Loucy (cell line): ENCODE results near the gene NUDT4.
A peak's percentile ranks its signal among the peaks of the same experiment; 100 is the strongest.

Source experiments
- H2AFZ ChIP-seq: fragments of 200-600 bp; sonication (generic); 2 replicates; pipeline ENCODE4 v1.6.0; 2016; ENCODE audit warnings: antibody characterized with exemption, mild to moderate bottlenecking, low read length, moderate library complexity
- H3F3A ChIP-seq: fragments of 200-600 bp; 2 replicates; pipeline ENCODE4 v1.6.0; 2016; ENCODE audit warnings: antibody characterized with exemption, low read depth, mild to moderate bottlenecking
- H3K27me3 ChIP-seq: fragments of 200-600 bp; sonication (generic); 2 replicates; pipeline ENCODE4 v1.6.1; 2014; ENCODE audit warnings: low read length, mild to moderate bottlenecking; ENCODE audit not compliant: insufficient read depth, poor library complexity, severe bottlenecking
- H3K36me3 ChIP-seq: fragments of 200-600 bp; sonication (generic); 2 replicates; pipeline ENCODE4 v1.6.1; 2016; ENCODE audit warnings: low read length; ENCODE audit not compliant: insufficient read depth
- H3K4me1 ChIP-seq: fragments of 200-600 bp; sonication (generic); 2 replicates; pipeline ENCODE4 v1.5.1; 2014; ENCODE audit warnings: low read length, mild to moderate bottlenecking; ENCODE audit not compliant: insufficient read depth, poor library complexity, severe bottlenecking
- H3K4me2 ChIP-seq: fragments of 200-600 bp; sonication (generic); 2 replicates; pipeline ENCODE4 v1.6.0; 2014; ENCODE audit warnings: antibody characterized with exemption, low read length, low read depth, mild to moderate bottlenecking; ENCODE audit not compliant: poor library complexity, severe bottlenecking
- H3K4me3 ChIP-seq: fragments of 200-600 bp; sonication (generic); 2 replicates; pipeline ENCODE4 v1.5.1; 2014; ENCODE audit warnings: low read length, mild to moderate bottlenecking, mixed read lengths; ENCODE audit not compliant: poor library complexity, severe bottlenecking
- H3K79me2 ChIP-seq: fragments of 200-600 bp; sonication (generic); 2 replicates; pipeline ENCODE4 v1.6.1; 2014; ENCODE audit warnings: low read length; ENCODE audit not compliant: insufficient read depth
- H3K9ac ChIP-seq: fragments of 200-600 bp; sonication (generic); 2 replicates; pipeline ENCODE4 v1.6.0; 2014; ENCODE audit warnings: mild to moderate bottlenecking, low read depth, low read length, moderate library complexity; ENCODE audit not compliant: poor library complexity, severe bottlenecking
- H3K9me2 ChIP-seq: fragments of 200-600 bp; sonication (generic); replicated peaks from 2 replicates; pipeline ENCODE4 v1.6.1; 2016; ENCODE audit warnings: low read depth, low read length, mixed read lengths
- H3K9me3 ChIP-seq: fragments of 200-600 bp; sonication (generic); 2 replicates; pipeline ENCODE4 v1.6.1; 2014; ENCODE audit warnings: mild to moderate bottlenecking, antibody characterized with exemption, low read length, low read depth; ENCODE audit not compliant: insufficient read depth
- H4K20me1 ChIP-seq: fragments of 200-600 bp; sonication (generic); 2 replicates; pipeline ENCODE4 v1.6.0; 2014; ENCODE audit warnings: antibody characterized with exemption, low read length, mild to moderate bottlenecking; ENCODE audit not compliant: insufficient read depth, poor library complexity, severe bottlenecking
- CTCF ChIP-seq: fragments of 200-600 bp; sonication (generic); conservative IDR thresholded peaks from 2 replicates; pipeline ENCODE4 v1.5.1; 2014; ENCODE audit warnings: mild to moderate bottlenecking, antibody characterized with exemption, low read length
- EZH2phosphoT487 ChIP-seq: fragments of 200-600 bp; IDR thresholded peaks from 2 replicates; pipeline ENCODE4 v1.6.1; 2018; ENCODE audit warnings: antibody characterized with exemption, mild to moderate bottlenecking, moderate library complexity, borderline replicate concordance

The NUDT4 gene

GRCh38 chr12:93377252-93378195, at the start of gene NUDT4:
TSS of gene NUDT4 (plus strand) at chr12:93377925. CDS start at chr12:93378323, 398 bp downstream.
- no peaks in the 10 kb centered on the region for H3K27me3 ChIP-seq
- peak within 1 kb of the TSS; percentile 84 for H3K9ac ChIP-seq
- peaks cover 30% of the 10 kb centered on the region for H4K20me1 ChIP-seq
- peaks cover 42% of the 10 kb centered on the region for H3K79me2 ChIP-seq
- no peaks in the 10 kb centered on the region for H3K9me2 ChIP-seq
- H3K9me3 ChIP-seq, result no peaks in the 10 kb centered on the region
- H3F3A ChIP-seq, result no peaks in the 10 kb centered on the region
- peak within 1 kb of the TSS; percentile 96 for H2AFZ ChIP-seq
- TF ChIP-seq EZH2phosphoT487 (no peak), CTCF (no peak)
- no peaks in the 10 kb centered on the region for H3K36me3 ChIP-seq
- peaks cover 23% of the 10 kb centered on the region for H3K4me1 ChIP-seq
- H3K4me3 ChIP-seq, result peak within 1 kb of the TSS; percentile 84
- peak within 1 kb of the TSS; percentile 81 for H3K4me2 ChIP-seq

- Histone ChIP-seq H3K4me3 (no peak overlapping the region), H3K36me3 (no peaks in the 10 kb centered on the region), H3K79me2 (no peaks in the 10 kb centered on the region), H3K27me3 (no peaks in the 10 kb centered on the region), H3K9ac (no peak overlapping the region), H3K9me3 (no peaks in the 10 kb centered on the region), H3K4me1 (no peaks in the 10 kb centered on the region), H3K9me2 (no peaks in the 10 kb centered on the region), H3F3A (no peaks in the 10 kb centered on the region), H2AFZ (no peak overlapping the region), H4K20me1 (no peaks in the 10 kb centered on the region), H3K4me2 (no peak overlapping the region)
- TF ChIP-seq CTCF (no peak), EZH2phosphoT487 (no peak)
These were observed 44.7 kb upstream of the NUDT4 start for GRCh38 chr12:93333054-93333453.

GRCh38 chr12:93333828-93334227, 43.9 kb upstream of the NUDT4 start:
- H3F3A ChIP-seq, result no peaks in the 10 kb centered on the region
- no peaks in the 10 kb centered on the region for H3K9me3 ChIP-seq
- no peak overlapping the region for H2AFZ ChIP-seq
- H3K9me2 ChIP-seq, result no peaks in the 10 kb centered on the region
- H3K4me3 ChIP-seq, result no peak overlapping the region
- H3K4me2 ChIP-seq, result no peak overlapping the region
- no peak overlapping the region for H3K9ac ChIP-seq
- no peaks in the 10 kb centered on the region for H3K36me3 ChIP-seq
- no peaks in the 10 kb centered on the region for H3K4me1 ChIP-seq
- H3K27me3 ChIP-seq, result no peaks in the 10 kb centered on the region
- no peak for TF ChIP-seq EZH2phosphoT487
- no peaks in the 10 kb centered on the region for H3K79me2 ChIP-seq
- H4K20me1 ChIP-seq, result no peaks in the 10 kb centered on the region
